ENCODE measurements around the gene ARID2.

The ARID2 gene

DNA sequence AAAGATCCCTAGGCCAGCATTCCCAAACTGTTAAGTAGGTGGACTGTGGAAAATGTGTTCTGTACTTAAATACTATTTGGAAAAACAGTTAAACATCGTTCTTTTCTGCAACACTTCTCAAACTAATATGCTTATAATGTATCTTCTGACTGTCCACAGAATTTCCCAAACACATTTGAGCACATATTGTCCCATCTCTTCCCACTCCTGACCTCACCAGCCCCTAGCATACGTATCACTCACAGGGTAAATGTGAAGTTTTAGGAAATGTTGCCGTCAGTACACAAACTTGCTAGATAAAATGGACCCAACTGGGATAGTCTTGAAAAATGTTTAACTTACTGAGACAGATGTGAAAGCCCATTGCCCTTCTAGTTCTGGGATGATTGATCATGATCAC, 27.7 kb downstream of the ARID2 start:
- no peak overlapping the region for H3K27ac ChIP-seq (ENCODE audit: low read depth, low read length)
- H3K27me3 ChIP-seq (ENCODE audit: control insufficient read depth, low read length) = no peaks in the 10 kb centered on the region
- H3F3A ChIP-seq (ENCODE audit: control insufficient read depth, insufficient read depth) = 0 out of 2 replicates have a peak, but pooled peaks cover 2% of the 10 kb centered on the region
- H3K4me1 ChIP-seq (ENCODE audit: control insufficient read depth, low read length) = peaks cover 6% of the 10 kb centered on the region; the same call in 1 of the 2 replicates
- no peaks in the 10 kb centered on the region for H3K9me3 ChIP-seq (ENCODE audit: control insufficient read depth, insufficient read depth, low read length)
- peaks cover 92% of the 10 kb centered on the region for H3K79me2 ChIP-seq (ENCODE audit: control insufficient read depth, low read length)
- no peaks in the 10 kb centered on the region for H3K9me2 ChIP-seq (replicated peaks; ENCODE audit: control insufficient read depth, low read length)
- H4K20me1 ChIP-seq (ENCODE audit: control insufficient read depth, insufficient read depth, low read depth, low read length) = peaks cover 21% of the 10 kb centered on the region
- TF ChIP-seq, protein P1, sequence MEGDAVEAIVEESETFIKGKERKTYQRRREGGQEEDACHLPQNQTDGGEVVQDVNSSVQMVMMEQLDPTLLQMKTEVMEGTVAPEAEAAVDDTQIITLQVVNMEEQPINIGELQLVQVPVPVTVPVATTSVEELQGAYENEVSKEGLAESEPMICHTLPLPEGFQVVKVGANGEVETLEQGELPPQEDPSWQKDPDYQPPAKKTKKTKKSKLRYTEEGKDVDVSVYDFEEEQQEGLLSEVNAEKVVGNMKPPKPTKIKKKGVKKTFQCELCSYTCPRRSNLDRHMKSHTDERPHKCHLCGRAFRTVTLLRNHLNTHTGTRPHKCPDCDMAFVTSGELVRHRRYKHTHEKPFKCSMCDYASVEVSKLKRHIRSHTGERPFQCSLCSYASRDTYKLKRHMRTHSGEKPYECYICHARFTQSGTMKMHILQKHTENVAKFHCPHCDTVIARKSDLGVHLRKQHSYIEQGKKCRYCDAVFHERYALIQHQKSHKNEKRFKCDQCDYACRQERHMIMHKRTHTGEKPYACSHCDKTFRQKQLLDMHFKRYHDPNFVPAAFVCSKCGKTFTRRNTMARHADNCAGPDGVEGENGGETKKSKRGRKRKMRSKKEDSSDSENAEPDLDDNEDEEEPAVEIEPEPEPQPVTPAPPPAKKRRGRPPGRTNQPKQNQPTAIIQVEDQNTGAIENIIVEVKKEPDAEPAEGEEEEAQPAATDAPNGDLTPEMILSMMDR (IDR thresholded peaks at IDR 0.05; ENCODE audit: low read depth, low read length, poor library complexity, severe bottlenecking) = no peak
- no peak for TF ChIP-seq EZH2phosphoT487 (IDR thresholded peaks at IDR 0.05; ENCODE audit: borderline replicate concordance, low read length)
- H3K36me3 ChIP-seq (ENCODE audit: control insufficient read depth, low read length) = peaks cover 22% of the 10 kb centered on the region
- no peak overlapping the region for H3K4me3 ChIP-seq (ENCODE audit: low read length)
- no peak overlapping the region for H3K4me2 ChIP-seq (ENCODE audit: low read length)

DNA sequence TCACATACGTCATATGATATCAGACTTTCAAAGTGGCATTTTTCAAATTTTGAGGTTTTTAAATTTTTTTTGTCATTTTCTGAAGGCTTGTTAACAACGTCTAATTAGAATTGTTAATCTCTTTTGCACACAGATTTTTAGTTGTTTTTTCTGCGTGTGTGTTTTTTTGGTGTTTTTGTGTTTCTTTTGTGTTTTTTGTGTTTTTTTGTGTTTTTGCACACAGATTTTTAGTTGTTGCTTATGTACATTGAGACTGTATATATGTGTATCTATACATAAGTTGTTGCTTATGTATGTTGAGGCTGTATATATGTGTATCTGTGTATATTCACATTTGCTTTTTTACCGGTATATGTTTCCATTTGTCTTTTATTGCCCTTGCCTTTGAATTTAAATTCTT, 30.8 kb downstream of the ARID2 start:
- Histone ChIP-seq H3K27me3 (ENCODE audit: control insufficient read depth, low read length) (no peaks in the 10 kb centered on the region), H3K4me2 (ENCODE audit: low read length) (no peak overlapping the region), H3K27ac (ENCODE audit: low read depth, low read length) (no peak overlapping the region), H4K20me1 (ENCODE audit: control insufficient read depth, insufficient read depth, low read depth, low read length) (peaks cover 16% of the 10 kb centered on the region; the same call in 1 of the 2 replicates), H3K9me3 (ENCODE audit: control insufficient read depth, insufficient read depth, low read length) (no peaks in the 10 kb centered on the region), H3K79me2 (ENCODE audit: control insufficient read depth, low read length) (peaks cover 97% of the 10 kb centered on the region), H3K4me1 (ENCODE audit: control insufficient read depth, low read length) (no peaks in the 10 kb centered on the region), H3K36me3 (ENCODE audit: control insufficient read depth, low read length) (peaks cover 20% of the 10 kb centered on the region), H3K4me3 (ENCODE audit: low read length) (no peak overlapping the region), H3K9me2 (replicated peaks; ENCODE audit: control insufficient read depth, low read length) (no peaks in the 10 kb centered on the region), H3F3A (ENCODE audit: control insufficient read depth, insufficient read depth) (0 out of 2 replicates have a peak, but pooled peaks cover 2% of the 10 kb centered on the region)
- TF ChIP-seq, protein P1 (IDR thresholded peaks at IDR 0.05; ENCODE audit: low read depth, low read length, poor library complexity, severe bottlenecking) = no peak
- TF ChIP-seq EZH2phosphoT487 (IDR thresholded peaks at IDR 0.05; ENCODE audit: borderline replicate concordance, low read length) = no peak

DNA sequence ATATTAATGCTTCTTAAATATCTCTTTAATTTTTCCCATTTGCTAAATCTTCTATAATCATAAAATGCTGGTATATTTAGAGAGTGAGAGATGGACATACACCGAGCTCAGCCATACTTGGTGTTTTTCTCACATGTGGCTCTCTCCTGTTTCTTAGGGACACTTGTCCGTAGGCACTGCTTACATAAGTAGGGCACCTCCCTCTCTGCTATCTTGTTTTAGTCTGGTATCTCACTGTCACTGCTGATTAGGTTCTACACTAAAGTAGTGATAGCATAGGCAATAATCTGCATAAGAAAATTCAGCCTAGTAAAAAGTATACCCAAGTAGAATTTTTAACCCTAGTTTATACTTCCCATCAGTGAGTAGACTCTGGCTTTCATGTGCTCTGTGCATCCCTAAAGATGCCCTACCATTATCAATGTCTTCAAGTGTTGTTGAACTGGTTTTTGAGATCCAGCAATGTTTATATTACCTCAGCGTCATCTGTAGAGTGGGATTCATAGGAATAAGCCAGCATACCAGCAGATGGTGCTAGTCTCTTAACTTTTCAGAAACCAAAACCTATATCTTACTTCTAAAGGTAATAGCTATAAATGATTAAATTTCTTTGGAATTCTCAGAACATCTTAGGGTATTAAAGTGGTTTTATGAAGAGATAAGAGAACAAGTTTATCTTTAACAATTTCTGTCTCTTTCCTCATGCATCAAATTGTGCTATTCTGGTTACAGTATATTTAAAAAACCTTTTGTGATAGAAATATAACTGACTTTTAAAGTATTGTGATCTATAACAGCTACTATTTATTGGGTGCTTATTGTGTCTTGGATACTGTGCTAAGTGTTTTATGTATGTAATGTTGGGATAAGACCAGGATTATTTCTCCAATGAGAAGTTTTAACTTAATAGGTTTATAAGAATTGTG, 32.9 kb downstream of the ARID2 start:
- Histone ChIP-seq H3K27me3 (ENCODE audit: control insufficient read depth, low read length) (no peaks in the 10 kb centered on the region), H4K20me1 (ENCODE audit: control insufficient read depth, insufficient read depth, low read depth, low read length) (peaks cover 9% of the 10 kb centered on the region; the same call in 1 of the 2 replicates), H3K9me3 (ENCODE audit: control insufficient read depth, insufficient read depth, low read length) (no peaks in the 10 kb centered on the region), H3F3A (ENCODE audit: control insufficient read depth, insufficient read depth) (no peaks in the 10 kb centered on the region), H3K79me2 (ENCODE audit: control insufficient read depth, low read length) (peaks cover 93% of the 10 kb centered on the region), H3K4me2 (ENCODE audit: low read length) (no peak overlapping the region), H3K9me2 (replicated peaks; ENCODE audit: control insufficient read depth, low read length) (no peaks in the 10 kb centered on the region), H3K4me1 (ENCODE audit: control insufficient read depth, low read length) (no peaks in the 10 kb centered on the region), H3K27ac (ENCODE audit: low read depth, low read length) (no peak overlapping the region), H3K36me3 (ENCODE audit: control insufficient read depth, low read length) (peaks cover 18% of the 10 kb centered on the region), H3K4me3 (ENCODE audit: low read length) (no peak overlapping the region)
- TF ChIP-seq, protein P1 (IDR thresholded peaks at IDR 0.05; ENCODE audit: low read depth, low read length, poor library complexity, severe bottlenecking) = peak; percentile 59
- TF ChIP-seq EZH2phosphoT487 (IDR thresholded peaks at IDR 0.05; ENCODE audit: borderline replicate concordance, low read length) = no peak

All from DOHH2 (cell line).